NCI-H345 treated with DMSO at 0.1 percent for 48 hours (cell line): ENCODE measurements around the gene CCL11.
"Not testable (repeated sequence)": the region's sequence is repeated elsewhere in the genome, so short reads cannot be mapped to it uniquely, and the experiment has no call there.

Source experiments
- DNase-seq: peaks from one replicate; lab custom pipeline; 2025; ENCODE audit not compliant: unreplicated experiment; lab: John Stamatoyannopoulos, UW

CCL11 gene

DNA sequence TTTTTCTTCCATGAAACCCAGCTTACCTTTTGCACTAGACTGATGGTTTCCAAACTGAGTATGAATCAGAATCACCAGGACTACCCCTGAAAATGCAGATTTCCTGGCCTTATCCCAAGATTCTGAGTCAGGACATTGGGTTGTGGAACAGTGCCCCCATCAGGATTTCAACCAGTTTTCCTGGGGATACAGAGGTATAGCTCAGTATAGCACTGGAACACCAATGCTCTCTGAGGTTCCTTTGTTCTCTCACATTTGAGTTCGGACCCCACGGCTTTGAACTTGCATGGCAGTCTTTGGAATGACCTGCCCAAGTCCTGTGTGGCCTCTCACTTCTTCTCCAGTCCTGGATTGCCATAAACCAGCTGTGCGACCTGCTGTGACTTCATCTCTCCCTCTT is 20.9 kb downstream of the CCL11 start:
- no peak for DNase-seq

DNA sequence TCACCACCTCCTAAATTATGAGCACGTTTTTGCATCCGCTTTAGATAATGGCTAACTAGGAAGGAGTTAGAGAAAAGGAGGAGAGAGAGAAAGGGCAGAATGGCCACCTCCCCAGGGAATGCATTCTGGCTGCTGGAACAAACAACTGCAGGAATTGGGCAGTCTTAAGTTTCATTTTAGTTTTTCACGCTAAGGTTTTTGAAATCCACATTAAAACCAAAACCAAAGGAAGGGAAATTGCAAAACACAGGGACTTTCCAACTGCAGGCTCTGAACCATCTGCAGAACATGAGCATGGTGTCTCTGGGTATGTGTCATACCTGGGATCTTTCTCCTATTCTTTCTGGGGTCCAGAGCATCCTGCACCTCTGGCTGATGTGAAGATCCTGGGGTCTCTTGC is 21.6 kb downstream of the CCL11 start:
- no peak for DNase-seq

DNA sequence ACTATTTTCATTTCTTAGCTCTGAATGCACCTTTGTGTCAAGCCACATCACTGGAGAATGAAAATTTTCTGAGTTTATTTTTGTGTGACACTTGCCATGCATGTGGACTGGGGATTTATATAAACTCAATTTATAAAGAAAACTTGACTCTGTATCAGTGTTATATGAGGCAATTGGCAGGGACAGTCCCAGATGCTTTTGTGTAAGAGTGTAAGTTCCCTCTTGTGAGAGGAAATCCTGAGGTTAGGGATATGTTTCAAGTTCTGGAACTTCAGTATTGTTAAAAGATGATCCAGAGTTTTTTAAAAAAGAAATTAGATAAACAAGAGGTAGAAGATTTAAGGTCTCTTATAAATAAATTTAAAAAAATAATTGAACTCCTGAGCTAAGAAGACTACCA is 22.8 kb downstream of the CCL11 start:
- DNase-seq: no peak

DNA sequence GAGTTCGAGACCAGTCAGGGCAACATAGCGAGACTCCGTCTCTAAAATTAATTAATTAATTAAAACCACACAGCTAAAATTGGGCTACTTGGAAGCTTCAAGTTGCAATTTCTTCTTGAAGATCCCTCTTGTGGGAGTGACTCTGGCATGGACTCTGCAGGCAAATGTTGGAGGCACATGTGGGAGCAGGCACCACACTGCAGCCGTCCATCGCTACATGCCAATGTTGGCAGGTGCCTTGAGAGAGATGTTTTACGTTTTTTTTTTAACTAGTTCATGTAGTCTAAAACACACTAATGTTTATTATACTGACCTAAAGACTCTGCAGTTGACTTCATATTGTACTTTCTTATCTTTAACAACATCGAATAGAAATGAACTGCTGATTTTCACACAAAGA is 25.7 kb downstream of the CCL11 start:
- no peak for DNase-seq

DNA sequence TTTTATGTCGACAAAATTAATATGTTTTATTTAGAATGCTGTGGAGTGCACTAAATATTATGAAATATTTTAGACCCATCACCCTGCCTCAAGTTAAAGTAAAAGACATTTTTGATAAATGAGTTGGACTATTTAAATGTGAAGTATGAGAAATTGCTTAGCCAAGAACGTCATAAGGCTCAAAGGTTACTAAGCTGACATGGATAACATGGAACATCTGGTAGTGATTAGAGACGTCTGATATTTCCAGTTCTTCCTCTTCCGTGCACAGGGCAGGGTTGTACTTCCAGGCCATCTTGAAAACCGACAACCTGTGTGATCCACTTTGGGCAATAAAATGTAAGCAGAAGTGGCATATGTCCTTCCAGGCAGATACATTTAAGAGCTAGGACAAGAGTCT is 26.5 kb downstream of the CCL11 start:
- DNase-seq: no peak

DNA sequence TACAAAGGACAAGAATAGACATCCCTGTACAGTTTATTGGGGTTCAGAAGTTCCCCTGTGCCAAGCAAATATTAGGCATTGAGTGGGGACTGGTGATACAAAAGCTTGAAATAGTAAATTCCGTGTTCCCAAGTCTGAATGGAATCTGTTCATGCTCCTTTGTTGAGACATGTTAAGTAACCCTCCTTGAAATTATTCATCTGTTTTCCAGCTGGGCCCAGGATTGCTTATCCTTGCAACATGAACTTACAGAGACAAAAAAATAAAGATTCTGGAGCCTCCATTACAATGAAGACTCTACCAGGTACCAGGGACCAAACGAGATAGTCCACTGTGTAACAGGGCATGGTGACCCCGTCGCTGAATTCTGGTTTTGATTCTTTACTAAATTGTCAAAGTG is 27.6 kb downstream of the CCL11 start:
- DNase-seq: no peak

- no peak for DNase-seq
These were observed 28.7 kb downstream of the CCL11 start for GRCh38 chr17:34314279-34314678.

DNA sequence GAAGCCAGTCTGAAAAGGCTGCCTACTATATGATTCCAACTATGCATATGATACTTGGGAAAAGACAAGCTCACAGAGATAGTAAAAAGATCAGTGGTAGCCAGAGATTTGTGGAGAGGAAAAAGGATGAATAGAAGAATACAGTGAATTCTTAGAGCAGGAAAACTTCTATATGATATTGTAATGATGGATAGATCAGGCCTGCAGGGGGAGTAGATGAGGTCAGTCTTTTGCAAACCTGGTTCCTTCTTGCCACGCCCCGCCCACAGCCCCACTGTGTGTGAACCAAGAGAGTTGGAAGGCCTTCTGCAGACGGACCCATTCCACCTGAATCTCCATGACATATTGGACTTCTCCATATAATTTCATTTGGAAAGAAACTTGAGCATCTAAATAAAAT is 32.9 kb downstream of the CCL11 start:
- no peak for DNase-seq

GRCh38 chr17:34319039-34319483 is 33.5 kb downstream of the CCL11 start, which contains the start of gene CCL8:
CCL8 (plus strand) TSS chr17:34319435; CDS start chr17:34319502, 67 bp downstream.
- no peak for DNase-seq

DNA sequence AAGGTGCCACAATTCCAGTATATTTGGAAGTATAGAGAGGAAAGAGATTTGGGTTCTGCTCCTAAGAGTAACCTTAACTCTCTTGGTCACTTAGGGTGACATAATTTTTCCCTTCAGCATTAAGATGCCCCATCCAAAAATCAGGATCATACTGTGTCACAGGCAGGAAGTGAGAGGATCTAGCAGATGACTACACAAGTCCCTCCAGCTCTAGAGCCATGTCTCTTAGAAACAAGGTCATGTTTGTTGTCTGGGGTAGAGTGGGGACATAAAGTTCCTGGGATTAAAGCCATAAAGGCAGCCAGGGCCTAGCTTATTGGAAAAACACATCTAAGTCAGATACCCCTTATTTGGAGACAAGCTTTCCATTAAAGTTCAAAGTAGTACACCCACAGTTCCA is 36.4 kb downstream of the CCL11 start:
- DNase-seq: no peak

DNA sequence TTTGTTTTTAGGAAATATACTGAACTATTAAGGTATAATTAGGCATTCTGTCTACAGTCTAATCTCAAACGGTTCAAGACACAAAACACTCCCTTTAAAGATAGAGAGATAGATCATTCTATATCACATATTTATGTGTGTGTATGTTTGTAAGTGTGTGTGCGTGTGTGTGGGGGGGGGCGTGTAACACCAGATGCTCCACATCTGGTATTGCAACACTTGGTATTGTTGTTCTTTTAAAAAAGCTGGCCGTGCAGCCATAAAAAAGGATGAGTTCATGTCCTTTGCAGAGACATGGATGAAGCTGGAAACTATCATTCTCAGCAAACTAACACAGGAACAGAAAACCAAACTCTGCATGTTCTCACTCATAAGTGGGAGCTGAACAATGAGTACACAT is 42.0 kb downstream of the CCL11 start:
- DNase-seq: not testable (repeated sequence)

- no peak for DNase-seq
These were observed 52.2 kb downstream of the CCL11 start for GRCh38 chr17:34337701-34338100.
